Measurements from ENCODE around the gene CADM1.
A peak's percentile ranks its signal among the peaks of the same experiment; 100 is the strongest.

GRCh38 chr11:115503083-115503885, 931 bp downstream of the CADM1 start:
- peak; percentile 16 to 48 (median 45) for TF ChIP-seq CTCF (IDR thresholded peaks at IDR 0.05)
- TF ChIP-seq POLR2A (IDR thresholded peaks at IDR 0.05), result peak in 1 of 2 donors; percentile 18
